Measurements from ENCODE around the gene ST7.

Gene ST7

DNA sequence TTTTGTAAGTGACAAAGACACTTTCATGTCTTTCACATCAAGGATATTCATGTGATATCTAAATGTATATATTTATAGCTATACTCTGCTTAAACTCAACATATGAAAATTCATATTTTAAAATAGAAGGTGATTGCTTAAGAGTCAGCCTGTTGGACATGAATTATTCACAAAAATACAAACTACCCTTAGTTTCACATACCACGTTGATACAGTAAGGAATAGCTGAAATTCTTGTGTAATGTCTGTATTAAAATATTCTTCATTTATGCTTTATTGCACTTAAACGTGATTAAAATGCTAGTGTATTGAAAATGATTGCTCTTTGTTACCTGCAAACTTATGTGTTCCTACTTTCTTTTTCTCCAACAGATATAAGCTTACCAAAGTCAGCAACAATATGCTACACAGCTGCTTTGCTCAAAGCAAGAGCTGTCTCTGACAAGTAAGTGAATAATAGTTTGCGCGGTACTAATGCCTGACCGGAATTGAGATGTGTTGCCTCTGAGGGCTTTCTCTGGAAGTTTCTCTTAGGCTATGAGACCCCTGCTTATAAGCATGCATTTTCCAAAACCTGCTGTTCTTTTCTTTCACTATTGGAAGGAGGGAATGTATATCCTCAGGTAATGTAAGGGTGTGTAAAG lies 235.8 kb downstream of the ST7 start:
- no peaks in the 10 kb centered on the region for H3K9me3 Mint-ChIP-seq
- no peaks in the 10 kb centered on the region for H3K4me1 Mint-ChIP-seq
- peaks cover 12% of the 10 kb centered on the region for H3K36me3 Mint-ChIP-seq (ENCODE audit: low read depth)
- no peak overlapping the region for H3K27ac Mint-ChIP-seq
- TF ChIP-seq, protein P1, sequence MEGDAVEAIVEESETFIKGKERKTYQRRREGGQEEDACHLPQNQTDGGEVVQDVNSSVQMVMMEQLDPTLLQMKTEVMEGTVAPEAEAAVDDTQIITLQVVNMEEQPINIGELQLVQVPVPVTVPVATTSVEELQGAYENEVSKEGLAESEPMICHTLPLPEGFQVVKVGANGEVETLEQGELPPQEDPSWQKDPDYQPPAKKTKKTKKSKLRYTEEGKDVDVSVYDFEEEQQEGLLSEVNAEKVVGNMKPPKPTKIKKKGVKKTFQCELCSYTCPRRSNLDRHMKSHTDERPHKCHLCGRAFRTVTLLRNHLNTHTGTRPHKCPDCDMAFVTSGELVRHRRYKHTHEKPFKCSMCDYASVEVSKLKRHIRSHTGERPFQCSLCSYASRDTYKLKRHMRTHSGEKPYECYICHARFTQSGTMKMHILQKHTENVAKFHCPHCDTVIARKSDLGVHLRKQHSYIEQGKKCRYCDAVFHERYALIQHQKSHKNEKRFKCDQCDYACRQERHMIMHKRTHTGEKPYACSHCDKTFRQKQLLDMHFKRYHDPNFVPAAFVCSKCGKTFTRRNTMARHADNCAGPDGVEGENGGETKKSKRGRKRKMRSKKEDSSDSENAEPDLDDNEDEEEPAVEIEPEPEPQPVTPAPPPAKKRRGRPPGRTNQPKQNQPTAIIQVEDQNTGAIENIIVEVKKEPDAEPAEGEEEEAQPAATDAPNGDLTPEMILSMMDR (IDR thresholded peaks at IDR 0.05; ENCODE audit: unreplicated experiment in 3 of 3), result no peak
- H3K27me3 Mint-ChIP-seq (ENCODE audit: low read depth), result no peaks in the 10 kb centered on the region
- no peak overlapping the region for H3K4me3 Mint-ChIP-seq

DNA sequence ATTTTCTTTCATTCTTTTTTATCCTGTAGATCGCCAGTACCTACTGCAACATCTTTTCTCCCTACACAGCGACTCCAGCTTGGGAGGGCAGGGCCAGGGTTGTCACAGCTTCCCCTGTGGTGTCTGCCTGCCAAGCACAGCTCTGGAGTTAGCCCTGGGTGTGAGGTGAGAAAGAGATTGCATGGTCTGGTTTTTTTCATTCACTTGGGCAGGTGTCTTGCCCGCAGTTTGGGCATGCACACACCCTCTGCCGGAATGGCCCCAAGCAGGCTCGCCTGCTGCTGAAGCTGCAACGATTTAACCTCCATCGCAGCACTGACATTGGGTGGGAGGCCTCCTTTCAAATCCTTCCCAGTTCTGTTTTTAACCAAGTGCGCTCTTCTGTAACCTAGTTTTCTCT lies 236.8 kb downstream of the ST7 start:
- no peak overlapping the region for H3K4me3 Mint-ChIP-seq
- TF ChIP-seq, protein P1 (IDR thresholded peaks at IDR 0.05; ENCODE audit: unreplicated experiment in 3 of 3), result no peak
- H3K27me3 Mint-ChIP-seq (ENCODE audit: low read depth), result no peaks in the 10 kb centered on the region
- no peaks in the 10 kb centered on the region for H3K4me1 Mint-ChIP-seq
- H3K27ac Mint-ChIP-seq, result no peak overlapping the region
- H3K9me3 Mint-ChIP-seq, result no peaks in the 10 kb centered on the region
- H3K36me3 Mint-ChIP-seq (ENCODE audit: low read depth), result peaks cover 18% of the 10 kb centered on the region

DNA sequence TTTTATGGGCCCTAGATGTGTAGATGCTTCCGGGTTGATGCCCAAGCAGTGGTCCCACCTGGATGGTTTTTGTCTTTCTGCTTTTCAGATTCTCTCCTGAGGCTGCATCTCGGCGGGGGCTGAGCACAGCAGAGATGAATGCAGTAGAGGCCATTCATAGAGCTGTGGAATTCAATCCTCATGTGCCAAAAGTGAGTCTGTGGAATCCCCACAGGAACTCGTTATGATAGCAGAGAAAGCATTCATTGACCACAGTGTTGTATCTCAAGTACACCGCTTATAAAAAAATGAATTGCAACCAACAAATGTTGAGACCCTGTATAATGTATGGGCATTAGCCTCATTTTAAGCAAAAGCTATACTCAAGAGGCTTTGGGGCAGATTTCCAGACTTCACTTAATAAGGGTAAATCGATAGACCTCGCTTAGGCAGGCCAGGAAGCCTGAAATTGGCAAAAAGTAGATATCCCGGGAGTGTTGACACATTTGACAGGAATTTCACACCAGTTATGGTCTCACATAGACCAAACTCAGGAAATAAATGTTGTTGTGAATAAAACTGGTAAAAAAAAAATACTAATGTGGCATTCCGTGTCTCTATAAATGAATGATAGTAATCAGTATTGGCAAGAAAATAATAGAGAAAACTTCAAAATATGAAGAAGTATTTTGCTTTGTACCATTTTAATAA lies 237.6 kb downstream of the ST7 start:
- peaks cover 25% of the 10 kb centered on the region for H3K36me3 Mint-ChIP-seq (ENCODE audit: low read depth)
- H3K27me3 Mint-ChIP-seq (ENCODE audit: low read depth), result no peaks in the 10 kb centered on the region
- no peak overlapping the region for H3K4me3 Mint-ChIP-seq
- peaks cover 4% of the 10 kb centered on the region for H3K4me1 Mint-ChIP-seq
- no peaks in the 10 kb centered on the region for H3K9me3 Mint-ChIP-seq
- TF ChIP-seq, protein P1 (IDR thresholded peaks at IDR 0.05; ENCODE audit: unreplicated experiment in 3 of 3), result no peak
- no peak overlapping the region for H3K27ac Mint-ChIP-seq

DNA sequence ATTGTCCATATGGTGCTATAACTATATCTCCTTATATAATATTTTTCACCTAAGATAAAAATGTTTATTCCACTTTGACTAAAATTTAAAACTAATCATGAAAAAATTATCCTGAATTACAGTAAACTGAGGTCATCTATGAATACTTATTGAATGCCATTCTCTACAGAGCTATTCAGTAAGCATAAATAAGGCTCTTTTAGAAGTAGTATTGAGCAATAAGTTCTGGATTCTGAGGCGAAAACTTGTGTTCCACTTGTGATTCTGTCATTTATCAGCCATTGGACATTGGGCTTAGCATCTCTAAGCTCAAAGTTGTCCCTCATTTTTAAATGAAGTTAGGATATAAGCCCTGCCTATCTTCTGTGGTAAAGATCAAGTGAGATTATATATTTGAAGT lies 238.8 kb downstream of the ST7 start:
- Mint-ChIP-seq H3K27me3 (ENCODE audit: low read depth) (no peaks in the 10 kb centered on the region), H3K27ac (no peak overlapping the region), H3K36me3 (ENCODE audit: low read depth) (peaks cover 28% of the 10 kb centered on the region), H3K4me1 (peaks cover 4% of the 10 kb centered on the region), H3K4me3 (no peak overlapping the region), H3K9me3 (no peaks in the 10 kb centered on the region)
- TF ChIP-seq, protein P1 (IDR thresholded peaks at IDR 0.05; ENCODE audit: unreplicated experiment in 3 of 3), result no peak

DNA sequence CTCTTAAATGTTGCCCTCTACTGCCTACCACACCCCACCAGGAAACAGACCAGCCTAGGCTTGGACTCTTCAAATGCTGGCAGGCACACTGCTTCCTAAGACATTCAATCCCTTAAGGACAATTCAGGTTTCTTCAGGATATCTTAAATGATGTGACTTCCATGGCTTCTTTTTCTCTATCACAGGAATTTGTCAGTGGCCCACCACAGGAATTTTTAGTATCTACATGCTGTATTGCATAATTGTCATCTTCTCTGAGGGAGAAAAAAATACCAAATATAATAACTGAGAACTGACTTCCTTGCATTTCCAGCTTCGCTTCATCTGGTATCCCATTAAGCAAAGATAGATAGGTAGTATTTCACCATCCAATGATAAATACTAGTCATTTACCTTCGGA lies 240.3 kb downstream of the ST7 start:
- peaks cover 33% of the 10 kb centered on the region for H3K36me3 Mint-ChIP-seq (ENCODE audit: low read depth)
- H3K9me3 Mint-ChIP-seq, result no peaks in the 10 kb centered on the region
- TF ChIP-seq, protein P1 (IDR thresholded peaks at IDR 0.05; ENCODE audit: unreplicated experiment in 3 of 3), result no peak
- H3K27ac Mint-ChIP-seq, result no peak overlapping the region
- H3K4me1 Mint-ChIP-seq, result peaks cover 4% of the 10 kb centered on the region
- H3K4me3 Mint-ChIP-seq, result no peak overlapping the region
- H3K27me3 Mint-ChIP-seq (ENCODE audit: low read depth), result no peaks in the 10 kb centered on the region

DNA sequence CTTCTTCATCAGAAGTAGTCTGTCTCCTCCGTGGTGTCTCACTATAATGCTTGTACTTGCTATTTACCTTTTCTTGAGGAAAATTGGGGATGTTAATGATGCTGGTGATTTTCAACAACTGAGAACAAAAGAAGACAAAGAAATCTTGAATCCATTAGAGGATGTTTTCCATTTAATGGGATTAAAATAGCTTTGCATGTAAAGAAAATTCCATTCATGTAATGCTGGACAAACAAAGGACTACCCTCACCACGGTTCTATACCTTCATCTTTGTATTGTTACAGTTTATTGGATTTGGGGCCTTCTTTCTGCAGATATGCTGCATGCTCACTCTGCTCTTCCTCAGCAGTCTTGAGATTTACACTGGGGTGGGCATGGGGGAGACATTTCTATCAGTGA lies 241.1 kb downstream of the ST7 start:
- Mint-ChIP-seq H3K27me3 (ENCODE audit: low read depth) (no peaks in the 10 kb centered on the region), H3K36me3 (ENCODE audit: low read depth) (peaks cover 36% of the 10 kb centered on the region), H3K4me3 (no peak overlapping the region), H3K4me1 (peaks cover 4% of the 10 kb centered on the region), H3K9me3 (no peaks in the 10 kb centered on the region), H3K27ac (no peak overlapping the region)
- TF ChIP-seq, protein P1 (IDR thresholded peaks at IDR 0.05; ENCODE audit: unreplicated experiment in 3 of 3), result no peak

All from nephron (organoid).